Kidney tubule cell (primary cell): ENCODE data around the gene CDH12.
"Not testable (repeated sequence)": the region's sequence is repeated elsewhere in the genome, so short reads cannot be mapped to it uniquely, and the experiment has no call there.

ENCODE experiments used
- DNase-seq: peaks from one replicate; pipeline ENCODE4 v3.0.0-alpha.2; 2018; ENCODE audit warnings: low spot score

Gene CDH12

DNA sequence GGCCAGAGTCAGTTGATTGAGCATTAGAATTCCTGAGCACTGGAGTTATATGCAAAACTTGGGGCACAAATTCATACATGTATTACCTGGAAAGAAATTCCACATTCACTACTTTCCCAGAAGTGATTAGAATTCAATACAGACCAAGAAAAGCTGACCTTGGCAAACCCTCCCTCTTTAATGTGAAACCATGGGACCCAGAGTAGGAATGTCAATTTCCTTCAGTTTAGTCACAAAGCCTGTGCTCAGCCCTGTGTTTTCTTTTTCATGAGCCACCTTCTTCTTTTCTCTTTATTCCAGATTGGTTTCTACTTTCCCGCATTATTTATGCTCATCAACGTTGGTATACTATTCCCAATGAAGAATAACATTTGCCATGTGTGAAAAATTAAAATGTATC, 420.2 kb downstream of the CDH12 start:
- no peak for DNase-seq

DNA sequence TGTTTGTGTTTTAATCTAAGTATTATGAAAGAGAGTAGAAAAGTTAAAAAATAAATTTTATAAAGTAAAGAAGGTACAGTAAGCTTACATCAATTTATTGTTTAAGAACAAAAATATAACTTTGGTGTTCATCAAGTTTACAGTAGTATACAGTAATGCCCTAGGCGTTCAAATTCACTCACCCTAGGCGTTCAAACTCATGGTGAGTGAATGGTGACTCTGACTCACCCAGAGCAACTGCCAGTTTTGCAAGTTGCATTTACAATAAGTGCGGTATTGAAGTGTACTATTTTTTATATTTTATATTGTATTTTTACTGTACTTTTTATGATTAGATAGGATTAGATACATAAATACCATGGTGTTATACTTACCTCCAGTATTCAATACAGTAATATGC, 421.3 kb downstream of the CDH12 start:
- DNase-seq, result no peak

DNA sequence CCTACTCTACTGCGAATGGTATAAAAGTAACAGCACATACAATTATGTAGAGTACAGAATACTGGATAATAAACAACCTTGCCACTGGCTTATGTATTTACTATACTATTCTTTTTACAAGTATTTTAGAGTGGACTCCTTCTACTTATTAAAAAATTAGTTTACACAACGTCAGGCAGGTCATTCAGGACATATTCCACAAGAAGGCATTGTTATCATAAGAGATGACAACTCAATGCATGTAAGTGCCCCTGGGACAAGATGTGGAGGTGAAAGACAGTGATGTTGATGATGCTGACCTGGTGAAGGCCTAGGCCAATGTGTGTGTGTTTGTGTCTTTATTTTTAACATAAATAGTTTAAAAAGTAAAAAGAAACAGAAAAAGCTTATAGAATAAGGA, 421.7 kb downstream of the CDH12 start:
- no peak for DNase-seq

- no peak for DNase-seq
Observed at GRCh38 chr5:22411554-22412349, 441.4 kb downstream of the CDH12 start.

DNA sequence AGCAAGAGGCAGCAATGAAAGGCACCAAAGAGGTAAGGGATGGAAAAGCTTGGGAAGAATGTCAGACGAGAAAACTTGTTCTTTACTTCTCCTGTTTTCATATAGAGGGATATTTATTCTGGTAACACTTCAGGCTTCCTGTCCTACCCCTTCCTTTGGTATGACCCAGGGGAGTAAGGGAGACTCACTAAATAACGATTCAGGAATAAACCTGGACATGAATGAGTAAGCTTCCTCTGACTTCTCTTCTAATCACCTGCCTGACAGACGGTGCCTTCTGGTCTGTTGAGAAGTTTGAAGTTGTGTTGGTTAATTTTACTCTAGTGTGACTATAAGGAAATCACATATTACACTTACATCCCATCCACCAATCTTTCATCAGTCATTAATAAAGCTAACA, 461.2 kb downstream of the CDH12 start:
- peak; percentile 2 for DNase-seq

GRCh38 chr5:22390888-22391287, 462.3 kb downstream of the CDH12 start:
- no peak for DNase-seq

DNA sequence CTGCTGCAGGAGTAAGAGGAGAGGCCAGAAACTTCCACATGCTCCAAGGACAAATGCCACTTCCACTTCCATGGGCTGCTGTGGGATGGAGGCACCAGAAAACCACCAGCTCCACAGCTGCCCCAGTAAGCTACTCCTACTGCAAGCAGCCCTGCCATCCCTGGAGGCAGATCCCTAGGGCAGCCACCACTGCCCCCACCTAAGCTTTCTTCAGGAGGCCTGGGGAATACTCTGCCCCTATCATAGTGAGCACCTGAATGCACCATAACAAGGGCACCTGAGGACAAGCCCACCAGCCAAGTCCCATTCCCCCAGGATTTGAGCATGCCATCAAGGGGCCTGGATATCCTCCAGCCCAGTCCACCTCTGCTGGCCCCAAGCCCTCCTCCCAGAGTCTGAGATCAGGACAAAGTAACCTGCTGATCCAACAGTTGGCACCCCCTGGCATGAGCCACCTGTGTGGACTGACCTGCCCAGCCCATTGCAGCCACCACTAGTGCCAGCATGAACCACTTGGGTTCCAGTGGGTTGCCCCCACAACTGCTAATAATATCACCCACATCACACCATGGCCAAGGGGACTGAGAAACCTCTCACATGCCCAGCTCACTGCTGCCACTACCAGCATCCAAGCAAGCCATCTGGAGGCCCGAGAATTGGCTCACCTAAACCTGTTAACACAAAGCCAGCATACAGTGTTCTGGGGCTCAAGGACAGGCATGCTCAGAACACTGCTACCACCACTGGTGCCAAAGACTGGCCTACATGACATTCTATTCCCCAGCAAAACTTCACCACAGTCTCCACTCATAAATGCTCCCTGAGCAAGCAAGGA, 480.1 kb downstream of the CDH12 start:
- no peak for DNase-seq

- DNase-seq, result no peak
Observed at GRCh38 chr5:22372376-22372775, 480.8 kb downstream of the CDH12 start.

- DNase-seq, result no peak
Observed at GRCh38 chr5:22354956-22355355, 498.2 kb downstream of the CDH12 start.

- DNase-seq, result no peak
Observed at GRCh38 chr5:22352493-22352892, 500.7 kb downstream of the CDH12 start.

DNA sequence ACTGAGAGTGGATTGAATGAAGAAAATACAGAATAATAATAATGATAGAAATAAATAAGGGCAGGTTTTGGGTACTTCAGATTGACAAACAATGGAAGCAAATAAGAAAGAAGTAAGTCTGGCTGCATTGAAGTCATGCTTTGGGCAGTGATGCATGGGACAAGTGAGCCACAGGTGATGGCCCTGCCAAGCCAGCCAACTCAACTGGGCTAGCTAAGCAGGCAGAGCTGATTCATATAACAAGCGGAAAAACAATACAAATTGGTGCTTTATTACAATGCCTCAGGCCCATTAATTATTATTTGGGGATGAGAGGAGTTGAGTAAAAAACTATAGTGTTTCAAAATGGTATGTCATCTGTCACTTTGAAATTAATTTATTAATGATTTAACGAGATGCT, 502.0 kb downstream of the CDH12 start:
- peak; percentile 9 for DNase-seq

DNA sequence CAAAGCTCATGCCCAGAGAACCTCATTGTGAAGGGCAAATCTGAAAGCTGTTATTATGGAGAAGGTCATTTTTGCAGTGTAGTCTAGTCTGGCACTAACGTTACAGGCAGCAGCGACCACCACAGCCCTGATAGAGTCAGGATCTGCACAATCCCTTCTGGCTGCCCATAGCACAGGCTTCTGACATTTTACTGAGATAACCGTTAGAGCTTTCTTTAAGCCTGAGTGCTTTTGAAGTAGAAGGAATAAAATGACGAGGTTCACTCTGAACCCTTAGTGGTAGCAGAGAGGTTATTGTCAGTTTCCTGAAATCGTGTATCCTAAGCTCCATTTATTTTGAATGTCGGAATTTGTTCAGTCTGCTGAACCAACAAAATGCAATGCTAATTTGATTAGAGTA, 505.1 kb downstream of the CDH12 start:
- no peak for DNase-seq

- no peak for DNase-seq
Observed at GRCh38 chr5:22344000-22344399, 509.1 kb downstream of the CDH12 start.

DNA sequence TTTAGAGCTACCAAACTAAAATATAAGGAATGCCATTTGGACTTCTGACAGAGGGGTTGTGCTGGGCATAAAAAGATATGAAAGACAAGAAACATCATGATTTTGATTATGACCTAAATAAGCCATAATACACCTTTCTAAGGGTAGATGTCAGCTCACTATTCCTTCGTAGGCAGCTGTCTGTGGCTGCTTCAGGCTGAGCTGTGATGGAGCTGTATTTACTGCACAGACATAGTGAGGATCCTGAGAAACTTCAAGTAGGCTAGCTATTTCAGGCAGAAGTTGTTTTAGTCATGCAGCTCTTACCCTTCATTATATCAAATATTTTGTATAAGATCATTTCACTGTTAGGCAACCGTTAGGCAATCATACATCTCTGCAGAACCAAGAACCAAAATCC, 511.7 kb downstream of the CDH12 start:
- DNase-seq, result no peak

DNA sequence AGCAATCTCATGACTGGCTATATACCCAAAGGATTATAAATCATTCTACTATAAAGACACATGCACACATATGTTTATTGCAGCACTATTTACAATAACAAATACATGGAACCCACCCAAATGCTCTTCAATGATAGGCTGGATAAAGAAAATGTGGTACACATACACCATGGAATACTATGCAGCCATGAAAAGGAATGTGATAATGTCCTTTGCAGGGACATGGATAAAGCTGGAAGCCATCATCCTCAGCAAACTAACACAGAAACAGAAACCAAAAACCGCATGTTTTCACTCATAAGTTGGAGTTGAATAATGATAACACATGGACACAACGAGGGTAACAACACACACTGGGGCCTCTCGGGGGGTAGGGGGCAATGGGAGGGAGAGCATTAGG, 520.2 kb downstream of the CDH12 start:
- not testable (repeated sequence) for DNase-seq

- DNase-seq, result no peak
Observed at GRCh38 chr5:22329683-22330082, 523.5 kb downstream of the CDH12 start.

DNA sequence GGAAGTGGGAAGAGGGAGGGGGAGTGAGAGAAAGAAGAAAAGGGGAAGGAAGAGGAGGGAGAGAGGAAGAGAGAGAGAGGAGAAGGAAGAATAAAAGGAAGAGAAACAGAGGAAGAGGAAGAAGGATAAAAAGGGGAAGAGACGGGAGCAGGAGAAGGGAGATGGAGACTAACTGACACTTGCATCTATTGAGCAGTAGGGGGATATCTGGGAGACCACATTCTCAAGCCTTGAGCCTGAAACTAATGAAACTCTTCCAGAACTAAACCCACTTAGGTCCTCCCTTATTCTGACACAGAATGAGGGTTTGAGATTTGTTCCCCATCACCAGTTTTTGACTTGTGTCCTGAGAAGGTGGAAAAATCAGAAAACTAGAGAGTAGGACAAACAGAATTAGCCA, 533.3 kb downstream of the CDH12 start:
- DNase-seq, result no peak

DNA sequence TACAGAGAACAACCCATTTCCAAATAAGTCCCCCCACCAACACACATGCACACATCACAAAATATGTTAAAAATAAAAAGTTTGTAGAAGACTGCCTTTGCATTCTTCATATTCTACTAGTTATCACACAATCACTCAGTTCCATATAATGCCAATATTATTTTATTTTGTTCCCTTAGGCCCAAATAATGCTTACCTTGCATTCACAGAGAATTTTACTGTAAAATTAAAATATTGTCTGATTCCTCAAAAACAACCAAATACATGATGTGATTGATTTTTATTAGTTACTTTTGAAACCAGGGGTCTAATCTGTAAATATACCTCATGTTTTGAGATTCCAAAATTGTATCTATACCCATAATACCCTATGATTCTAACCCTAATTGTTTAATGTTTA, 536.9 kb downstream of the CDH12 start:
- DNase-seq, result no peak

DNA sequence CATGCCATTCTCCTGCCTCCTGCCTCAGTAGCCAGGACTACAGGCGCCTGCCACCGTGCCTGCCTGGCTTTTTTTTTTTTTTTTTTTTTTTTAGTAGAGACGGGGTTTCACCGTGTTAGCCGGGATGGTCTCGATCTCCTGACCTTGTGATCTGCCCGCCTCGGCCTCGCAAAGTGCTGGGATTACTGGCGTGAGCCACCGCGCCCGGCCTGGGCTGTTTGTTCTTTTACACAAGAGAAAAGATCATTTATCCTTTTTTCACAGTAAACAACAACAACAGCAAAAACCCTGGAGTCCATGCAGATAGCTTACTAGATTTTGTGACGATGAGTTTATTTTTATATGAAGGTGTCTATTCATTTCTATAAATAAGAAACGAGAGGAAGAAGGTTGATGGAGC, 538.1 kb downstream of the CDH12 start:
- DNase-seq, result not testable (repeated sequence)

GRCh38 chr5:22314548-22314947, 538.6 kb downstream of the CDH12 start:
- no peak for DNase-seq

- DNase-seq, result no peak
Observed at GRCh38 chr5:22306011-22306410, 547.1 kb downstream of the CDH12 start.

GRCh38 chr5:22295832-22296231, 557.3 kb downstream of the CDH12 start:
- DNase-seq, result no peak

GRCh38 chr5:22293147-22293546, 560.0 kb downstream of the CDH12 start:
- no peak for DNase-seq
